GM19468 (cell line): Measurements from ENCODE around the gene TSEN54.

Source experiments
- ATAC-seq: cut with Tn5 transposase; IDR thresholded peaks from one replicate; pipeline ENCODE4 v1.9.1; 2021; ENCODE audit warnings: mild to moderate bottlenecking, moderate library complexity, moderate number of reproducible peaks; ENCODE audit not compliant: unreplicated experiment; ENCODE audit errors: extremely low read depth

The TSEN54 gene

GRCh38 chr17:75502721-75503329, 13.5 kb upstream of the TSEN54 start:
- ATAC-seq = no peak

DNA sequence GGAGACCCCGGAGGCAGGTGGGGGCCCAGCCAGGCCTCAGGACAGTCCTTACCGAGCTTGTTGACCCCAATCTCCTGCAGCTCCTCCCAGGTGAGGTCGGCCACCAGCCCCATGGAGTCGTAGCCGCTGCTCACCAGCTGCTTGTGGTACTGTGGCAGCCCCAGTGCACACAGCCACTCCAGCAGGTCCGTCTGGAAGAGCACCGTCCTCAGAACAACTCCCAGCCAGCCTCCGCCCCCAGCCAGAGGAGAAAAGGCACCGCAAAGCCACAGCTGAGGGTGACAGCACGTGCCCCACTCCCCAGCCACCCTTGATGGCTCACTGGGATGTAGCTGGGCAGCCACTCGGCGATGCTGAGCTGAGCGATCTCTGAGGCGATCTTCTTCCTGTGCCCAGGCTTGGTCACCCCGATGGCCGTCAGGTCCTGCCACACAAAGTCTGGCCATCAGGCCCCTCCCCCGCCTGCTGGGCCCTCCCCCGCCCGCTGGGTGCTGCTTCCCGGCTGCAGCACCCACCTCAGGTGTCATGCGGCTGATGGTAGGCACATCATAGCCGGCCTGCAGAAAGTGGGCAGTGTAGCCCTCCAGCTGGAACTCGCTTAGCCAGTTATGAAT, 12.9 kb upstream of the TSEN54 start:
- ATAC-seq = no peak

DNA sequence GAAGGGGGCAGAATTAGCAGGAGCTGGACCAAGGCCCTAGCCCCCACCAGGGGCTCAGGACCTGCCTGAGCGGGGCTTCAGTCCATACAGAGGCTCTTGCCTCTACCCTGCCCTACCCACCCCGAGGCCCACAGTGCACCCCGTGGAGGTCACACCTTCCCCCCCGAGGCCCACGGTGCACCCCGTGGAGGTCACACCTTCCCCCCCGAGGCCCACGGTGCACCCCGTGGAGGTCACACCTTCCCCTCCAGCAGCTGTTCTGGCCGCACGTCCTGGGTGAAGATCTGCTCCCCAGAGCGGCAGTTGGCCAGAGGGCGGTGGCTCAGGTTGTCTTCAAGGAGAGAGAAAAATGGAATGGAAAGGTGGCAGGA, 12.4 kb upstream of the TSEN54 start:
- no peak for ATAC-seq

DNA sequence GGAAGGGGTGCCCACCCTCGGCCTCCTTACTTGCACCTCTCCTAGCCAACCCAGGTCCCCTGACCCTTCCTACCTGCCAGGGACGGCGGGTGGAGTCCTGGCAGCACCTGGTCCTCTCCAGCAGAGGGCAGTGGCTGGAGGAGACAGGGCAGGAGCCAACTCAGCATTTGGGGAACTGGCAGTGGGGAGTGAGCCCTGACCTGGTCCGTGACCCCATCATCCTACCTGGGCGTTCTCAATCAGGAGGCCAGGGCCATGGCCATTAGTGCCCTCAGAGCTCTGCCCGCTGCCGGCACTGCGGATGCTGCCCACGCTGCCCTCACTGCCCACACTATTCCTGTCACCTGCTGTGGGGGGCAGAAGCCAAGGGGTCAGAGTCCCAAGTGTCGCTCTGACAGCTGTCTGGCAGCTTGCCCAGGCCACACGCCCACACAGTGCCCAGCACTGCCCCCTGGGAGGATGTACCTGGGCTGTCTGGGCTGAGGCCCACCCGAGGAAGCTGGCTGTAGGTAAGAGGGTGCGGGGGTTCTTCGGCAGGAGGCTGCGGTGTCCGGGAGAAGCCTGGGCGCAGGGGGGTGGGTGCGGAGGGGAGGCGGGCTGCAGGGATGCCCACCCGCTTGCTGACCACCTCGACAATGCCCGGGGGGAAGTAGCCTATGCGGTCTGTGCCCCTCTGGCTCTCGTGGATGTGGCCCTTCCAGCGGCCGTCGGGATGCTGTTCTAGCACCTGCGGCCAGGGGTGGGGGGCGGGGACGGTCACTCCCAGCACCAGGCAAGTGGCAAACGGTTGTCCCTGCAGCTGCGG, 11.8 kb upstream of the TSEN54 start:
- no peak for ATAC-seq

GRCh38 chr17:75505152-75505409, 11.2 kb upstream of the TSEN54 start:
- ATAC-seq = no peak

GRCh38 chr17:75505640-75506039, 10.7 kb upstream of the TSEN54 start:
- ATAC-seq = no peak

DNA sequence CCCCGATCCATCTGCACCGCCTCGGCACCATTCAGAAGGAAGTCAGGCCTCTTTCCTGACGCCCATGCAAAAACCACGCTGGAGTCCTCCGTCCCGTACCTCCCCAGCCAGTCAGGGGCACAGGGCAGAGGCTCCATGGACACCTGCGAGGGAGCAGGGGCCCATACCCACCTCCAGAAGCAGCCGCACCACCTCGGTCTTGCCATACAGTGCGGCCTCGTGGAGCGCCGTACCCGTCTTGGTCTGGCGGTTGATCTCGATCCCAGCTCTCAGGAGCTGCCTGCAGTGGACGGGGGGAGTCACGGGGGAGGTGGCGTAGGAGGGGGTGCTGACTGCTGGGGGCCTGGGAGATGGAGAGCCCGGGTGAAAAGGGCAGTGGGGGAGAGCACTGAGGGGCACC, 10.2 kb upstream of the TSEN54 start:
- ATAC-seq = no peak

DNA sequence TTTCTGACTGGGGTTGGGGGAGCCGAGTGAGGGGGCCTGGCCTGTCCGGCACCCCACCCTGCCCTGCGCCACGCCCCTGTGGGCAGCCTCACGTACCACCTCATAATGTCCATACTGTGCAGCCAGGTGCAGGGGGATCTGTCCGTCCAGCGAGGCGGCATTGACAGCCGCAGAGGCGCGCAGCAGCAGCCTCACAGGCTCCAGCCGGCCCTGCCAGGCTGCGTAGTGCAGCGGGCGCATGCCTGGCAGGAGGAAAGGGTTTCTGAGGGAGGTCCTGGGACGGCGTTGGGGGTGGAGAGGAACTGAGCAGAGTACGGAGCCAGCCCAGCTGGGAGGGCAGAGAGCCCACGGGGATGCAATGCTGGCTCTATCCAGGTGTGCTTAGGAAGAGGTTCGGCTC, 9.4 kb upstream of the TSEN54 start:
- no peak for ATAC-seq

DNA sequence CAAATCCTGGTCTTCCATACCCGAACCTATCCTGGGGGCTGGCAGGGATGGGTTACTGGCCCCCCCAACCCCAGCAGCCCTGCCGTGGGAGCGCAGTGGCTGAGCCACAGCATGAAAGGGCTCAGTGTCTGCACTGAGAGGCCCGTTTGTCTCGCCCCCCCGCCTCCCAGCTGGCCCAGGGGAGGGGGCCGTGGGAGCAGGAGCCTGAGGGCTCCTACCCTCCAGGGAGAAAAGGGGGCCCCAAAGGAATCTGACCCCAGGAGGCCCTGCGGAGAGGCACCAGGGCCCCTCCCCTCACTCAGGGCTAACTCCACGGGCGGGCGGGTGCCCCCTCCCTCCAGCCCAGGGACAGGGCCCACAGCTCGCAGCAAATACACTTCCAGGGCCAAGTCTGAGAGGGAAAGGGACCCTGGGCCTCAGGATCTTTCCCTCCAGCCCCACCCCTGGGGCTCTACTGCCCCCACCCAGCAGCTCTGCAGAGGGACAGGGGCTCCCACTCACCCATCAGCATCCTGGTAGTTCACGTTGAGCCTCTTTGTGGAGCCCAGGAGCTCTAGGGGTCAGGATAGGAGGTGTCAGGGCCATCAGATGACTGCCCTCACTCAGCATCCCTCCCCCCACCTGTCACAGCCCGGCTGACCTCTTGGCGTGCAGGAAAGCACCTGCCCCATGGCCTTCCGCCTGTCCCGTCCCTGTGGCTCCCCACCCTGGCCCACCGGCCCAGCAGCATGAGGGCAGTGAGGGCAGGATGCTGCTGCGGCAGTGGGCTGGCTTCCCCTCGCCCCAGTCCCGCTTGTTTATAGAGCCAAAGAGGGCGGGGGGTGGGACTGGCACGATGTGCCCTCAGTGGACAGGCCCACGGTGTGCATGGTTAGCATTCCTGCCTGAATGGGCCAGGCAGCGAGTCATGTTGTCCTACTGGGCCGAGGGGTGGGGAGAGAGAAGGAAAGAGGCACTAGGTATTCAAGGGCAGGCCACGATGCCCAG, 8.3 kb upstream of the TSEN54 start:
- ATAC-seq = no peak

- ATAC-seq = no peak
Observed at GRCh38 chr17:75508931-75509361, 7.4 kb upstream of the TSEN54 start.

- ATAC-seq = no peak
Observed at GRCh38 chr17:75509528-75510258, 6.6 kb upstream of the TSEN54 start.

- no peak for ATAC-seq
Observed at GRCh38 chr17:75511270-75511609, 5.1 kb upstream of the TSEN54 start.

- ATAC-seq = no peak
Observed at GRCh38 chr17:75511610-75512575, 4.4 kb upstream of the TSEN54 start.

- no peak for ATAC-seq
Observed at GRCh38 chr17:75512926-75513640, 3.2 kb upstream of the TSEN54 start.

- ATAC-seq = no peak
Observed at GRCh38 chr17:75513641-75514000, 2.7 kb upstream of the TSEN54 start.

DNA sequence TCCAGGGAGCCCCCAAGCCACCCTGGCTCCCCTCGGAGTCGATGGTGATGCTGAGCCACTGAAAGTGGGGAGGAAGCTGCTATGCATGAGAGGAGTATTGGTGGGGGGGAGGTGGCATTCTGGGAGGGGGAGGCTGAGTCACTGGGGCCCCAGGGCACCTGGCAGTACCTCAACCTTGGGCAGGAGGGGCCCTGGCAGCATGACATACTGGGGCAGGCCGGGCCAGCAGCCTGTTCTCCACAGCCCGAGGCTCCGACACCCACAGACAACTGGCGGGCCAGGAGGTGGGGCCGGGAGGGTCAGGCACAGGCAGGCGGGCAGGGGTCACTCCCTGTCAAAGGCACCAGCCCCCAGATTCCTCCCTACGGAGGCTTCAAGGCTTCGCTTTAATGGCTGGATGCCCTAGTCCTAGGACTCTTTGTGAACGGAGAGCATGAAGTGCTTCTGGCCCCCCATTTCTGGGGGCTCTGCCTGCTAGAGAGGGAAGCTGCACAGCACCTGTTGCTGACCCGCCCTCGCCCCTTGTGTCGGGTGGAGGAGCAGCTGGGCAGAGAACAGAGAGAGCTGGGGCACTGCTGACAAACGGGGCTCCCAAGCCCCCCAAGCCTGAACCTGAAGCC, 1.9 kb upstream of the TSEN54 start:
- ATAC-seq = no peak

GRCh38 chr17:75514919-75515495, 1.3 kb upstream of the TSEN54 start:
- no peak for ATAC-seq
